ENCODE measurements around the gene MYT1. TPM values are rescaled to one million over a fixed set of nuclear protein-coding genes. Genes with fewer than 3 reads are reported as not detected.

The MYT1 gene
- total and polyA plus RNA-seq, 2 of the 13 experiments (the other 11 are each of a cell fraction or from before 2014, with no cell fraction given) = 0.58 to 2.5 TPM

DNA sequence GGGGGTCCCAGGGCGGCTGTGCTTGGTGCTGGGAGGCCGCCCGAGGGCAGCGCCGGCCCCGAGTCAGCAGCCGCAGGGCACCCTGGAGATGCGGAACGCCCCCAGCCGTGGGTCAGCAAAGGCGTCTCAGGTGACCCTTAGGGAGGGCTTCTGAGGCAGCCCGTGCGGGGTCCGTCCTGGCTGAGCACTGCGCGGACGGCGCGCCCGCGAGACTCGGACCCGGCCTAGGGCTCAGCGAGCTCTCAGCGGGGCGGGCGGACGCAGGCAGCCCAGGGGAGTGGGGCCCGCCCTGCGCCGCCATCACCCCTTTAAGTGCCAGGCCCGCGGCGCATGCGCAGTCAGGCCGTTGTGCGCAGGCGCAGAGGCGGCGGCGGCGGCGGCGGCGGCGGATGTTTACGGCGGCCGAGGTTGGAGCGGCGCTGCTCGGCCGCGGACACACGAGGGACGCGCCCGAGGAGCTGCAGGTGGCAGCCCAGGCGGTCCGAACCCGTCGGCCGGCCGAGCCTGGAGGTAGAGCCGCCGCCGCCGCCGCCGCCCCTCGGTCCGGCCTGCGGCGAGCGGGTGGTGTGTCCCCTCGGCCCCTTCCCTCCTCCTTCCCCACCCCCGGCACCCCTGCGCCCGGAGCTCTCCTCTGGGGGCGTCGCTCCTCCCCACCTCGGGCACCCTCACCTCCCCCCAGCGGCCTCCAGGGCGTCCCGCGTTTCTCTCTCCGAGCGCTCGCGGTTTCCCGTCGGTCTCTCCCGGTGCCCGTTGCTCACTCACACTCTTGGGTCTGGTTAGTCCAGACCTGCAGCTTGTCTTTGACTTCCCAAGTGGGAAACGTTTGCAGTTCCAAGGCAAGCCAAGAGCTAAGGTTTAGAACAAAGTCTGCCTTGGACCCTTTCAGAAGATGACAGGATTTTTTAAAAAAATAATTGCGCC, 91.4 kb downstream of the MYT1 start, which contains the start of gene PCMTD2 (continued):
- peak; percentile 90; the same call in 1 of the 2 replicates for TF ChIP-seq MXD4 (CRISPR knock-in tag; IDR thresholded peaks at IDR 0.05)
- no peak for TF ChIP-seq NR2F6 (IDR thresholded peaks at IDR 0.05)
- peak; percentile 8; the same call in 1 of the 2 replicates for TF ChIP-seq NR2F6 (CRISPR knock-in tag; IDR thresholded peaks at IDR 0.05)
- peak; percentile 56; the same call in 1 of the 2 replicates for TF ChIP-seq KLF15 (CRISPR knock-in tag; IDR thresholded peaks at IDR 0.05; ENCODE audit: borderline replicate concordance)
- no peak; the same call in 1 of the 2 replicates for TF ChIP-seq ZNF143 (CRISPR knock-in tag; IDR thresholded peaks at IDR 0.05)
- TF ChIP-seq TOPORS (CRISPR knock-in tag; IDR thresholded peaks at IDR 0.05) = 0 out of 2 replicates have a peak, but pooled peaks have one; percentile 58
- TF ChIP-seq PCBP2 (optimal IDR thresholded peaks at IDR 0.05; ENCODE audit: low read depth, low read length, poor library complexity, severe bottlenecking) = no peak
- TF ChIP-seq DMAP1 (CRISPR knock-in tag; IDR thresholded peaks at IDR 0.05) = peak; percentile 79
- TF ChIP-seq SOX6 (IDR thresholded peaks at IDR 0.05) = no peak
- TF ChIP-seq SOX6 (CRISPR knock-in tag; IDR thresholded peaks at IDR 0.05) = peak; percentile 68
- 0 out of 2 replicates have a peak, but pooled peaks have one; percentile 52 for TF ChIP-seq ZNF512B (CRISPR knock-in tag; IDR thresholded peaks at IDR 0.05; ENCODE audit: borderline replicate concordance)
- no peak for TF ChIP-seq ZNF292 (CRISPR knock-in tag; IDR thresholded peaks at IDR 0.05; ENCODE audit: borderline replicate concordance, low read depth)
- TF ChIP-seq, protein P1, sequence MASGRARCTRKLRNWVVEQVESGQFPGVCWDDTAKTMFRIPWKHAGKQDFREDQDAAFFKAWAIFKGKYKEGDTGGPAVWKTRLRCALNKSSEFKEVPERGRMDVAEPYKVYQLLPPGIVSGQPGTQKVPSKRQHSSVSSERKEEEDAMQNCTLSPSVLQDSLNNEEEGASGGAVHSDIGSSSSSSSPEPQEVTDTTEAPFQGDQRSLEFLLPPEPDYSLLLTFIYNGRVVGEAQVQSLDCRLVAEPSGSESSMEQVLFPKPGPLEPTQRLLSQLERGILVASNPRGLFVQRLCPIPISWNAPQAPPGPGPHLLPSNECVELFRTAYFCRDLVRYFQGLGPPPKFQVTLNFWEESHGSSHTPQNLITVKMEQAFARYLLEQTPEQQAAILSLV (CRISPR knock-in tag; IDR thresholded peaks at IDR 0.05; ENCODE audit: borderline replicate concordance) = peak; percentile 98; the same call in 1 of the 2 replicates
- TF ChIP-seq ZNF782 (CRISPR knock-in tag; IDR thresholded peaks at IDR 0.05; ENCODE audit: borderline replicate concordance) = peak; percentile 89; the same call in 1 of the 2 replicates
- TF ChIP-seq KIAA2018 (CRISPR knock-in tag; IDR thresholded peaks at IDR 0.05; ENCODE audit: borderline replicate concordance) = peak; percentile 75; the same call in 1 of the 2 replicates
- peak; percentile 37; the same call in 1 of the 2 replicates for TF ChIP-seq RFXAP (CRISPR knock-in tag; IDR thresholded peaks at IDR 0.05; ENCODE audit: borderline replicate concordance)

All from HepG2 (cell line).